Neural progenitor cell (in vitro differentiated cells): Measurements from ENCODE around the gene CBY2. TPM values are rescaled to one million over a fixed set of nuclear protein-coding genes. Genes with fewer than 3 reads are reported as not detected.

Experiments
- DNase-seq: peaks from one replicate; pipeline ENCODE4 v3.0.0-alpha.2; 2016; ENCODE audit warnings: low spot score
- H2AFZ ChIP-seq: fragments of 200-600 bp; sonication (generic); replicated peaks from 2 replicates; pipeline ENCODE4 v1.6.1; 2016; ENCODE audit warnings: antibody characterized with exemption
- H3F3A ChIP-seq: fragments of 200-600 bp; sonication (generic); 2 replicates; pipeline ENCODE4 v1.6.1; 2016; ENCODE audit warnings: antibody characterized with exemption, low read depth
- H3K27ac ChIP-seq: fragments of 200-600 bp; sonication (generic); 2 replicates; pipeline ENCODE4 v1.5.1; 2016; ENCODE audit warnings: mild to moderate bottlenecking
- H3K27me3 ChIP-seq: fragments of 200-600 bp; sonication (generic); 2 replicates; pipeline ENCODE4 v1.6.1; 2016; ENCODE audit warnings: mild to moderate bottlenecking, moderate library complexity
- H3K36me3 ChIP-seq: fragments of 200-600 bp; sonication (generic); 2 replicates; pipeline ENCODE4 v1.5.1; 2016
- H3K4me1 ChIP-seq: fragments of 200-600 bp; sonication (generic); 2 replicates; pipeline ENCODE4 v1.6.1; 2016; ENCODE audit warnings: mixed run types
- H3K4me2 ChIP-seq: fragments of 200-600 bp; sonication (generic); 2 replicates; pipeline ENCODE4 v1.6.1; 2016
- H3K4me3 ChIP-seq: fragments of 200-600 bp; sonication (generic); 2 replicates; pipeline ENCODE4 v1.5.1; 2016
- H3K79me2 ChIP-seq: fragments of 200-600 bp; sonication (generic); 2 replicates; pipeline ENCODE4 v1.6.1; 2016; ENCODE audit warnings: low read depth
- H3K9ac ChIP-seq: fragments of 200-600 bp; sonication (generic); 2 replicates; pipeline ENCODE4 v1.6.1; 2016
- H3K9me3 ChIP-seq: fragments of 200-600 bp; sonication (generic); 2 replicates; pipeline ENCODE4 v1.5.1; 2016; ENCODE audit warnings: low read depth
- H4K20me1 ChIP-seq: fragments of 200-600 bp; sonication (generic); 2 replicates; pipeline ENCODE4 v1.6.1; 2016; ENCODE audit warnings: low read depth
- H3K27ac Mint-ChIP-seq: 3 replicates; pipeline ENCODE4 v1.8.0; 2021; ENCODE audit warnings: mixed read lengths
- H3K27me3 Mint-ChIP-seq: 2 replicates; pipeline ENCODE4 v1.8.0; 2022; ENCODE audit warnings: low read depth, mild to moderate bottlenecking, inconsistent platforms, moderate library complexity, mixed read lengths; ENCODE audit not compliant: insufficient read depth
- H3K36me3 Mint-ChIP-seq: 3 replicates; pipeline ENCODE4 v1.8.0; 2021; ENCODE audit warnings: mixed read lengths
- H3K4me1 Mint-ChIP-seq: 3 replicates; pipeline ENCODE4 v1.8.0; 2021; ENCODE audit warnings: mixed read lengths
- H3K4me3 Mint-ChIP-seq: 3 replicates; pipeline ENCODE4 v1.8.0; 2021; ENCODE audit warnings: mild to moderate bottlenecking, moderate library complexity, mixed read lengths
- H3K9me3 Mint-ChIP-seq: 3 replicates; pipeline ENCODE4 v1.8.0; 2020; ENCODE audit warnings: mixed read lengths
- EZH2 ChIP-seq: fragments of 200-600 bp; sonication (generic); IDR thresholded peaks from 2 replicates; pipeline ENCODE4 v1.6.1; 2017; ENCODE audit warnings: antibody characterized with exemption, mild to moderate bottlenecking, moderate library complexity
- EZH2phosphoT487 ChIP-seq: fragments of 200-600 bp; sonication (generic); IDR thresholded peaks from 2 replicates; pipeline ENCODE4 v1.6.1; 2017; ENCODE audit warnings: antibody characterized with exemption
- total RNA-seq: library from RNA; depleted of rRNA; stranded (reverse); fragments of >200 nt; gene quantifications from 2 replicates; pipeline ENCODE4 v1.2.3, GENCODE V29; 2015; ENCODE audit warnings: low replicate concordance
- TF ChIP-seq, protein P1 (sequence below): fragments of 200-600 bp; sonication (generic); IDR thresholded peaks from 2 replicates; pipeline ENCODE4 v1.5.1; 2017; ENCODE audit warnings: antibody characterized with exemption, mild to moderate bottlenecking

The CBY2 gene
- total RNA-seq, 1 donor from 2014 or later = not detected

DNA sequence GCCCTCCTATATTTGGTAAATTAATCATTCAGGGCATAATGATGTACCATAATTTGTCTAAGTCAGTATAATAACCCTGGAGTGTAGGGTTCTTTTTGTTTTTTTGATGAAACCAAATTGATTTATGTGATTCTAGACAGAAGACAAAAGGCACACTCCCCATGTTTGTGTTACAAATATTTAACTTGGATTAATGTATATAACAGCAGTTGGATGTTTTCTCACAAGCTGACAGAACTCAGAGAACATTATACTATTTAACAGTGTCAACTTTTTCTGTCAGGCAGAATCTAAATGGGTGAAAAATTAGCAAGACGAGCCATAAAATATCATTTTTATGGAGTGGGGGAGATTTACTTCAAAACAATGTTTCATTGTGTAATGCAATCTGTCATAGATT, 15.2 kb downstream of the CBY2 start:
- peaks cover 8% of the 10 kb centered on the region for H3K4me1 Mint-ChIP-seq
- Histone ChIP-seq H3K4me3 (no peak overlapping the region), H3K4me2 (no peak overlapping the region), H3K79me2 (no peaks in the 10 kb centered on the region), H3K4me1 (peaks cover 11% of the 10 kb centered on the region), H3K36me3 (no peaks in the 10 kb centered on the region), H3K27me3 (no peaks in the 10 kb centered on the region), H2AFZ (no peak overlapping the region), H3K9me3 (no peaks in the 10 kb centered on the region), H3K27ac (no peak overlapping the region), H3F3A (peaks cover 5% of the 10 kb centered on the region), H4K20me1 (no peaks in the 10 kb centered on the region), H3K9ac (no peak overlapping the region)
- H3K4me3 Mint-ChIP-seq = no peak overlapping the region
- no peak for DNase-seq
- H3K36me3 Mint-ChIP-seq = no peaks in the 10 kb centered on the region
- no peaks in the 10 kb centered on the region for H3K27me3 Mint-ChIP-seq
- no peak overlapping the region for H3K27ac Mint-ChIP-seq
- TF ChIP-seq EZH2 (no peak), EZH2phosphoT487 (no peak)
- TF ChIP-seq, protein P1, sequence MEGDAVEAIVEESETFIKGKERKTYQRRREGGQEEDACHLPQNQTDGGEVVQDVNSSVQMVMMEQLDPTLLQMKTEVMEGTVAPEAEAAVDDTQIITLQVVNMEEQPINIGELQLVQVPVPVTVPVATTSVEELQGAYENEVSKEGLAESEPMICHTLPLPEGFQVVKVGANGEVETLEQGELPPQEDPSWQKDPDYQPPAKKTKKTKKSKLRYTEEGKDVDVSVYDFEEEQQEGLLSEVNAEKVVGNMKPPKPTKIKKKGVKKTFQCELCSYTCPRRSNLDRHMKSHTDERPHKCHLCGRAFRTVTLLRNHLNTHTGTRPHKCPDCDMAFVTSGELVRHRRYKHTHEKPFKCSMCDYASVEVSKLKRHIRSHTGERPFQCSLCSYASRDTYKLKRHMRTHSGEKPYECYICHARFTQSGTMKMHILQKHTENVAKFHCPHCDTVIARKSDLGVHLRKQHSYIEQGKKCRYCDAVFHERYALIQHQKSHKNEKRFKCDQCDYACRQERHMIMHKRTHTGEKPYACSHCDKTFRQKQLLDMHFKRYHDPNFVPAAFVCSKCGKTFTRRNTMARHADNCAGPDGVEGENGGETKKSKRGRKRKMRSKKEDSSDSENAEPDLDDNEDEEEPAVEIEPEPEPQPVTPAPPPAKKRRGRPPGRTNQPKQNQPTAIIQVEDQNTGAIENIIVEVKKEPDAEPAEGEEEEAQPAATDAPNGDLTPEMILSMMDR = no peak
- peaks cover 3% of the 10 kb centered on the region for H3K9me3 Mint-ChIP-seq

DNA sequence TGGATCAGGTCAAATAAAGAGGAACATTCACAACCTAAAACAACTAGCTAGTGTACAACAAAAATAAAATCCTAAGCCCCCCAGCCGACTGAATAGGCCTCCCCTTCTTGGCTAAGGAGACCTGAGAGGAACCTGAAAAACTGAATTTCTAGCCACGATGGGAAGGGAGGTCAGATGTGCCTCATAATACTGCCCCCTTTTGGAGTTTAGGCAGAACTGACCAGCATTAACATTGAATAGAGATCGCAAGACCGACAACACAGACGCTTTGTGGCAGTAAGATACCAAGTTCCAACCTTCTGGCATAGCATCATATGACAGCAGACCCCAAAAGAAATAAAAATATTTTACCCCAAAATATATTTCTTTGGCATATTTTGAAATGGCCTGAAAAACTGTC, 15.9 kb downstream of the CBY2 start:
- H4K20me1 ChIP-seq = no peaks in the 10 kb centered on the region
- H3K36me3 Mint-ChIP-seq = no peaks in the 10 kb centered on the region
- H3K27ac ChIP-seq = no peak overlapping the region
- peaks cover 9% of the 10 kb centered on the region for H3K4me1 Mint-ChIP-seq
- H2AFZ ChIP-seq = peak overlapping the region; percentile 42
- no peaks in the 10 kb centered on the region for H3K27me3 Mint-ChIP-seq
- no peak overlapping the region for H3K4me2 ChIP-seq
- no peak overlapping the region for H3K27ac Mint-ChIP-seq
- H3K4me3 Mint-ChIP-seq = no peak overlapping the region
- H3K4me1 ChIP-seq = peaks cover 15% of the 10 kb centered on the region
- no peak overlapping the region for H3K4me3 ChIP-seq
- H3K9me3 Mint-ChIP-seq = no peaks in the 10 kb centered on the region
- TF ChIP-seq EZH2phosphoT487 = no peak
- TF ChIP-seq, protein P1 = peak; percentile 87
- no peaks in the 10 kb centered on the region for H3K79me2 ChIP-seq
- no peaks in the 10 kb centered on the region for H3K36me3 ChIP-seq
- no peak overlapping the region for H3K9ac ChIP-seq
- DNase-seq = peak; percentile 70
- no peaks in the 10 kb centered on the region for H3K27me3 ChIP-seq
- peaks cover 9% of the 10 kb centered on the region for H3F3A ChIP-seq
- no peaks in the 10 kb centered on the region for H3K9me3 ChIP-seq

DNA sequence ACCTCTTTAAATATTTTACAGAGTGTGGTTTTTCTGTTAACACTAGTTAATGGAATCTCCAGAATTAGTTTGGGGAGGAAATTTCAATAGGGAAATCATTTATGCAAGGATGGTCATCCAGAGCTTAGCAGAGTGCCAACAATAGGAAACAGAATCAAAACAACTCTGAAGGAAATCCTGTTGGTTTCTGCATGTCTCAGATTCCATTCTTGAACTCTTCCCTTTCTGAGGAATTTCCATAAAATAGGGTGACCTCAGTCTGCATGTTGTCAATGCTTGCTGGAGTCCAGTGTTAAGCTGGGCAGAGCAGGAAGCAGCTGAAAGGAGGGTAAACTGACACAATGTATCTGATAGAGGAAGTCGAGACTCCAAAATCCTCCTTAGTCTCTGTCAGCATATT, 16.9 kb downstream of the CBY2 start:
- H3K36me3 Mint-ChIP-seq = no peaks in the 10 kb centered on the region
- H3K9me3 Mint-ChIP-seq = no peaks in the 10 kb centered on the region

More for the DNA sequence above, 16.9 kb downstream of the CBY2 start:
- Mint-ChIP-seq H3K4me3 (no peak overlapping the region), H3K27me3 (no peaks in the 10 kb centered on the region), H3K27ac (no peak overlapping the region), H3K4me1 (peaks cover 19% of the 10 kb centered on the region)
- peak; percentile 30 for DNase-seq
- Histone ChIP-seq H3F3A (peaks cover 16% of the 10 kb centered on the region), H3K9me3 (no peaks in the 10 kb centered on the region), H3K27me3 (no peaks in the 10 kb centered on the region), H3K4me2 (no peak overlapping the region), H2AFZ (no peak overlapping the region), H3K9ac (no peak overlapping the region), H3K4me3 (no peak overlapping the region), H3K36me3 (no peaks in the 10 kb centered on the region), H3K4me1 (peaks cover 24% of the 10 kb centered on the region), H3K27ac (no peak overlapping the region), H4K20me1 (no peaks in the 10 kb centered on the region), H3K79me2 (no peaks in the 10 kb centered on the region)
- TF ChIP-seq, protein P1 = no peak
- TF ChIP-seq EZH2 (no peak), EZH2phosphoT487 (no peak)
